ENCODE results near the gene C2orf68.

C2orf68 gene

GRCh38 chr2:85588645-85589044 lies 23.2 kb downstream of the C2orf68 start:
- ATAC-seq: no peak
- TF ChIP-seq BACH2 (CRISPR knock-in tag; IDR thresholded peaks at IDR 0.05; ENCODE audit: borderline replicate concordance) (no peak), RARB (CRISPR knock-in tag; IDR thresholded peaks at IDR 0.05) (no peak), ISL1 (CRISPR knock-in tag; IDR thresholded peaks at IDR 0.05) (no peak), ZNF565 (CRISPR knock-in tag; conservative IDR thresholded peaks at IDR 0.05; ENCODE audit: low read depth) (no peak), PPARA (CRISPR knock-in tag; IDR thresholded peaks at IDR 0.05; ENCODE audit: borderline replicate concordance) (no peak), CREB5 (CRISPR knock-in tag; IDR thresholded peaks at IDR 0.05; ENCODE audit: low read depth) (no peak), ARNTL (CRISPR knock-in tag; IDR thresholded peaks at IDR 0.05; ENCODE audit: borderline replicate concordance, low read depth) (no peak)

GRCh38 chr2:85588236-85588635 lies 23.6 kb downstream of the C2orf68 start:
- ATAC-seq: no peak
- no peak for TF ChIP-seq ZFP30 (CRISPR knock-in tag; IDR thresholded peaks at IDR 0.05)
- no peak for TF ChIP-seq CSRNP3 (CRISPR knock-in tag; IDR thresholded peaks at IDR 0.05)
- TF ChIP-seq OSR1 (CRISPR knock-in tag; IDR thresholded peaks at IDR 0.05): no peak
- TF ChIP-seq RARB (CRISPR knock-in tag; IDR thresholded peaks at IDR 0.05): no peak

GRCh38 chr2:85585781-85586105 lies 26.1 kb downstream of the C2orf68 start:
- TF ChIP-seq CSRNP3 (CRISPR knock-in tag; IDR thresholded peaks at IDR 0.05) (no peak), ISL1 (CRISPR knock-in tag; IDR thresholded peaks at IDR 0.05) (no peak), TCF4 (CRISPR knock-in tag; IDR thresholded peaks at IDR 0.05; ENCODE audit: borderline replicate concordance) (no peak), ZFP30 (CRISPR knock-in tag; IDR thresholded peaks at IDR 0.05) (no peak), CREB5 (CRISPR knock-in tag; IDR thresholded peaks at IDR 0.05; ENCODE audit: low read depth) (no peak), BACH2 (CRISPR knock-in tag; IDR thresholded peaks at IDR 0.05; ENCODE audit: borderline replicate concordance) (no peak), ZNF8 (CRISPR knock-in tag; IDR thresholded peaks at IDR 0.05) (no peak), RARB (CRISPR knock-in tag; IDR thresholded peaks at IDR 0.05) (no peak), ZNF70 (CRISPR knock-in tag; IDR thresholded peaks at IDR 0.05) (no peak), CSDC2 (CRISPR knock-in tag; IDR thresholded peaks at IDR 0.05) (no peak), PPARA (CRISPR knock-in tag; IDR thresholded peaks at IDR 0.05; ENCODE audit: borderline replicate concordance) (no peak), GLIS3 (CRISPR knock-in tag; IDR thresholded peaks at IDR 0.05) (no peak), ZC3H10 (CRISPR knock-in tag; IDR thresholded peaks at IDR 0.05) (no peak), TOX (CRISPR knock-in tag; IDR thresholded peaks at IDR 0.05; ENCODE audit: borderline replicate concordance) (no peak), ARNTL (CRISPR knock-in tag; IDR thresholded peaks at IDR 0.05; ENCODE audit: borderline replicate concordance, low read depth) (no peak), OSR1 (CRISPR knock-in tag; IDR thresholded peaks at IDR 0.05) (no peak), SNAI2 (CRISPR knock-in tag; IDR thresholded peaks at IDR 0.05) (no peak), ESRRG (CRISPR knock-in tag; IDR thresholded peaks at IDR 0.05) (no peak)
- peak; percentile 26; the same call in 2 of the 3 replicates for ATAC-seq

- peak; percentile 68 for ATAC-seq
- TF ChIP-seq ZFP3 (CRISPR knock-in tag; IDR thresholded peaks at IDR 0.05): no peak
- TF ChIP-seq CSDC2 (CRISPR knock-in tag; IDR thresholded peaks at IDR 0.05): no peak
- no peak for TF ChIP-seq TSHZ2 (CRISPR knock-in tag; IDR thresholded peaks at IDR 0.05)
- TF ChIP-seq CSRNP3 (CRISPR knock-in tag; IDR thresholded peaks at IDR 0.05): no peak
- no peak for TF ChIP-seq ISL1 (CRISPR knock-in tag; IDR thresholded peaks at IDR 0.05)
- TF ChIP-seq ZNF70 (CRISPR knock-in tag; IDR thresholded peaks at IDR 0.05): no peak
- no peak for TF ChIP-seq BACH2 (CRISPR knock-in tag; IDR thresholded peaks at IDR 0.05; ENCODE audit: borderline replicate concordance)
- no peak for TF ChIP-seq RARB (CRISPR knock-in tag; IDR thresholded peaks at IDR 0.05)
- no peak for TF ChIP-seq ARNTL (CRISPR knock-in tag; IDR thresholded peaks at IDR 0.05; ENCODE audit: borderline replicate concordance, low read depth)
- TF ChIP-seq ZC3H10 (CRISPR knock-in tag; IDR thresholded peaks at IDR 0.05): no peak
- TF ChIP-seq PPARA (CRISPR knock-in tag; IDR thresholded peaks at IDR 0.05; ENCODE audit: borderline replicate concordance): no peak
- TF ChIP-seq POU6F1 (CRISPR knock-in tag; IDR thresholded peaks at IDR 0.05; ENCODE audit: borderline replicate concordance, low read depth): no peak
Observed at GRCh38 chr2:85584857-85585780, 26.7 kb downstream of the C2orf68 start.

All from SK-N-SH treated with all-trans-retinoic acid at 6 μM for 48 hours (cell line).